K562 (cell line): ENCODE data around the gene COX4I2. TPM values are rescaled to one million over a fixed set of nuclear protein-coding genes. Genes with fewer than 3 reads are reported as not detected.

Experiments used
- ARHGAP35 ChIP-seq: fragments of 450-650 bp; IDR thresholded peaks from 2 replicates; pipeline ENCODE4 v1.6.1; 2018; ENCODE audit not compliant: partially characterized antibody
- ATF1 ChIP-seq, 2 experiments: fragments of 450-650 bp in 1 of 2; IDR thresholded peaks; 2 replicates each; pipeline ENCODE4 v1.6.1; 2016; ENCODE audit warnings: missing compliant biosample characterization in 1 of 2, missing genetic modification characterization in 1 of 2
- CAMTA2 ChIP-seq: fragments of 250-450 bp; sonication (Bioruptor Pico); conservative IDR thresholded peaks from 2 replicates; pipeline ENCODE4 v1.5.1; 2022
- DACH1 ChIP-seq: fragments of 450-650 bp; IDR thresholded peaks from 2 replicates; pipeline ENCODE4 v1.6.1; 2018; ENCODE audit not compliant: partially characterized antibody
- E2F5 ChIP-seq: sonication (generic); formaldehyde crosslinking; IDR thresholded peaks from 2 replicates; pipeline ENCODE4 v1.8.0; 2022; ENCODE audit warnings: mild to moderate bottlenecking, missing genetic modification reagents
- FOXO4 ChIP-seq: fragments of 450-650 bp; formaldehyde crosslinking; IDR thresholded peaks from 2 replicates; pipeline ENCODE4 v1.4.0; 2020; ENCODE audit warnings: mild to moderate bottlenecking, moderate library complexity
- FUS ChIP-seq: fragments of 200-400 bp; formaldehyde crosslinking; optimal IDR thresholded peaks from 2 replicates; pipeline ENCODE3; 2017; ENCODE audit warnings: low read depth, low read length
- MXD1 ChIP-seq: fragments of 250-450 bp; sonication (Bioruptor Pico); IDR thresholded peaks from 2 replicates; pipeline ENCODE4 v1.8.0; 2021; ENCODE audit warnings: borderline replicate concordance, mild to moderate bottlenecking, moderate library complexity; ENCODE audit not compliant: poor library complexity, severe bottlenecking
- NBN ChIP-seq: fragments of 450-650 bp; IDR thresholded peaks from 2 replicates; pipeline ENCODE4 v1.6.1; 2016; ENCODE audit warnings: low read depth, mild to moderate bottlenecking
- POLR2A ChIP-seq: fragments of 450-650 bp; conservative IDR thresholded peaks from 2 replicates; pipeline ENCODE4 v1.6.1; 2016
- SMARCC2 ChIP-seq: fragments of 450-650 bp; IDR thresholded peaks from 2 replicates; pipeline ENCODE4 v1.6.1; 2017; ENCODE audit warnings: antibody characterized with exemption, moderate library complexity, mild to moderate bottlenecking, low read depth
- TOE1 ChIP-seq, 2 experiments: fragments of 450-650 bp in 1 of 2; sonication (generic) in 1 of 2; formaldehyde crosslinking in 1 of 2; IDR thresholded peaks; 2 replicates each; pipeline versions ENCODE4 v1.7.1 to v1.8.0; 2016 to 2022; ENCODE audit warnings: borderline replicate concordance in 2 of 2, mild to moderate bottlenecking in 2 of 2, antibody characterized with exemption in 1 of 2, inconsistent platforms in 1 of 2, low read depth in 1 of 2, missing genetic modification reagents in 1 of 2, moderate library complexity in 1 of 2
- ZBTB2 ChIP-seq: fragments of 450-650 bp; IDR thresholded peaks from 2 replicates; pipeline ENCODE4 v1.6.1; 2016; ENCODE audit warnings: antibody characterized with exemption
- ZEB2 ChIP-seq: fragments of 450-650 bp; IDR thresholded peaks from 2 replicates; pipeline ENCODE4 v1.6.1; 2016
- ZNF561 ChIP-seq: fragments of 450-650 bp; formaldehyde crosslinking; conservative IDR thresholded peaks from 2 replicates; pipeline ENCODE4 v1.4.0; 2020; ENCODE audit warnings: mild to moderate bottlenecking, moderate library complexity
- ZNF639 ChIP-seq, 2 experiments: fragments of 200-800 bp in 1 of 2; sonication (Bioruptor generic) in 1 of 2; sonication (generic) in 1 of 2; formaldehyde crosslinking in 1 of 2; IDR thresholded peaks in 1 of 2; conservative IDR thresholded peaks in 1 of 2; 2 replicates each; pipeline versions ENCODE4 v1.5.0 to v1.6.1; 2016 to 2020; ENCODE audit warnings: missing compliant biosample characterization in 1 of 2, missing genetic modification characterization in 1 of 2, missing genetic modification reagents in 1 of 2
- ZNF668 ChIP-seq: fragments of 250-450 bp; sonication (Bioruptor Pico); IDR thresholded peaks from 2 replicates; pipeline ENCODE4 v1.8.0; 2022; ENCODE audit warnings: mild to moderate bottlenecking, inconsistent platforms
- ZNF740 ChIP-seq, 3 experiments: fragments of 200-800 bp in 1 of 3; sonication (Bioruptor generic) in 1 of 3; sonication (generic) in 1 of 3; formaldehyde crosslinking in 1 of 3; IDR thresholded peaks; 2 replicates each; pipeline versions ENCODE4 v1.6.1 to v1.8.0; 2016 to 2022; ENCODE audit warnings: mild to moderate bottlenecking in 2 of 3, missing compliant biosample characterization in 2 of 3, missing genetic modification characterization in 2 of 3, missing genetic modification reagents in 1 of 3
- polyA plus RNA-seq, 8 experiments: library from polyadenylated mRNA; depleted of rRNA in 4 of 8; stranded (reverse) in 5 of 8; unstranded in 3 of 8; fragments of >200 nt; fragmentation: Nextera tagmentation in 2 of 8; fragmentation: Illumina TruSeq in 1 of 8; extraction: Ambion mirVana in 2 of 8; extraction: Trizol in 1 of 8; gene quantifications; 2 replicates each; pipeline versions ENCODE4 v1.2.1 to v1.2.3, GENCODE V29; 2011 to 2014; ENCODE audit warnings: inconsistent platforms in 1 of 8, missing spikeins in 1 of 8
- total RNA-seq, 7 experiments: library from RNA; depleted of rRNA in 6 of 7; stranded (reverse); fragments of >200 nt in 6 of 7; fragmentation: Illumina TruSeq in 2 of 7; extraction: Trizol in 2 of 7; gene quantifications; 2 replicates each; pipeline versions ENCODE4 v1.2.1 to v1.2.3, GENCODE V29; 2011 to 2021; ENCODE audit warnings: low replicate concordance in 1 of 7

COX4I2 gene
- total and polyA plus RNA-seq, 9 of the 15 experiments (the other 6 are each of a cell fraction or from before 2014, with no cell fraction given), result not detected

- TF ChIP-seq ZBTB2 (no peak), DACH1 (no peak), FOXO4 (CRISPR knock-in tag) (no peak), ZNF561 (CRISPR knock-in tag) (no peak), ARHGAP35 (no peak), FUS (no peak), CAMTA2 (CRISPR knock-in tag) (no peak), ZNF668 (CRISPR knock-in tag) (no peak), TOE1 (IDR thresholded peaks at IDR 0.05; ENCODE audit: borderline replicate concordance) (no peak), TOE1 (CRISPR knock-in tag; IDR thresholded peaks at IDR 0.05; ENCODE audit: borderline replicate concordance, low read depth) (no peak), ZNF639 (CRISPR knock-in tag; conservative IDR thresholded peaks at IDR 0.05 in 1 of 2, IDR thresholded peaks at IDR 0.05 in 1 of 2) (no peak), E2F5 (CRISPR knock-in tag) (no peak), ZEB2 (peak; percentile 76; the same call in 1 of the 2 replicates), MXD1 (CRISPR knock-in tag) (no peak), NBN (0 out of 2 replicates have a peak, but pooled peaks have one; percentile 37), POLR2A (no peak), ATF1 (CRISPR knock-in tag; IDR thresholded peaks at IDR 0.05) (no peak), ATF1 (tag; IDR thresholded peaks at IDR 0.05) (peak; percentile 17; the same call in 1 of the 2 replicates), SMARCC2 (peak; percentile 38; the same call in 1 of the 2 replicates), ZNF740 (CRISPR knock-in tag; IDR thresholded peaks at IDR 0.05) (0 out of 2 replicates have a peak, but pooled peaks have one; percentile 30), ZNF740 (tag; IDR thresholded peaks at IDR 0.05) (no peak)
Measured at GRCh38 chr20:31593221-31594001, 44.3 kb upstream of the COX4I2 start (continued).
